Stimulated activated CD8-positive, alpha-beta memory T cell treated with anti-CD3 and anti-CD28 coated beads, Interleukin-4, amount 100 ng/mL, for 24 hours (primary cell): ENCODE measurements around the gene GRAMD1C.

ENCODE experiments used
- DNase-seq: peaks from one replicate; pipeline ENCODE4 v3.0.0-alpha.2; 2020; ENCODE audit warnings: low read depth

The GRAMD1C gene

GRCh38 chr3:113852506-113852905 is 13.9 kb downstream of the GRAMD1C start:
- DNase-seq: no peak

- no peak for DNase-seq
Measured at GRCh38 chr3:113867506-113867905, 28.9 kb downstream of the GRAMD1C start.

GRCh38 chr3:113873293-113873692 is 34.7 kb downstream of the GRAMD1C start:
- no peak for DNase-seq

GRCh38 chr3:113873814-113874526 is 35.4 kb downstream of the GRAMD1C start:
- no peak for DNase-seq

- DNase-seq: no peak
Measured at GRCh38 chr3:113878403-113878802, 39.8 kb downstream of the GRAMD1C start.

- no peak for DNase-seq
Measured at GRCh38 chr3:113885050-113885449, 46.5 kb downstream of the GRAMD1C start.

GRCh38 chr3:113890256-113890900 is 51.8 kb downstream of the GRAMD1C start:
- no peak for DNase-seq

GRCh38 chr3:113894927-113895326 is 56.3 kb downstream of the GRAMD1C start:
- DNase-seq: no peak

GRCh38 chr3:113895964-113896363 is 57.4 kb downstream of the GRAMD1C start:
- no peak for DNase-seq

- no peak for DNase-seq
Measured at GRCh38 chr3:113896930-113897329, 58.3 kb downstream of the GRAMD1C start.

- no peak for DNase-seq
Measured at GRCh38 chr3:113897373-113897777, 58.8 kb downstream of the GRAMD1C start.

GRCh38 chr3:113898892-113899291 is 60.3 kb downstream of the GRAMD1C start:
- DNase-seq: no peak

GRCh38 chr3:113906568-113907140 is 68.1 kb downstream of the GRAMD1C start:
- DNase-seq: no peak

- DNase-seq: no peak
Measured at GRCh38 chr3:113908133-113908532, 69.5 kb downstream of the GRAMD1C start.

- no peak for DNase-seq
Measured at GRCh38 chr3:113910966-113911365, 72.4 kb downstream of the GRAMD1C start.

GRCh38 chr3:113912552-113913236 is 74.1 kb downstream of the GRAMD1C start:
- DNase-seq: no peak

GRCh38 chr3:113914646-113915045 is 76.1 kb downstream of the GRAMD1C start:
- DNase-seq: no peak

GRCh38 chr3:113927556-113927955 is 89.0 kb downstream of the GRAMD1C start:
- DNase-seq: no peak

- DNase-seq: no peak
Measured at GRCh38 chr3:113946831-113947230, 108.2 kb downstream of the GRAMD1C start.

GRCh38 chr3:113947372-113948014 is 108.9 kb downstream of the GRAMD1C start, which contains the start of gene ZDHHC23:
ZDHHC23 (plus strand) TSS chr3:113948013; CDS start chr3:113948803, 790 bp downstream.
- DNase-seq: peak; percentile 51

GRCh38 chr3:113948015-113948917 is 109.7 kb downstream of the GRAMD1C start:
- no peak for DNase-seq
